IPS-NIHi7 (cell line): Measurements from ENCODE around the gene BEX5.
"Not testable (repeated sequence)": the region's sequence is repeated elsewhere in the genome, so short reads cannot be mapped to it uniquely, and the experiment has no call there.

ENCODE experiments used
- DNase-seq: peaks from one replicate; pipeline ENCODE4 v3.0.0; 2012; ENCODE audit warnings: mixed read lengths; ENCODE audit errors: extremely low spot score

The BEX5 gene

DNA sequence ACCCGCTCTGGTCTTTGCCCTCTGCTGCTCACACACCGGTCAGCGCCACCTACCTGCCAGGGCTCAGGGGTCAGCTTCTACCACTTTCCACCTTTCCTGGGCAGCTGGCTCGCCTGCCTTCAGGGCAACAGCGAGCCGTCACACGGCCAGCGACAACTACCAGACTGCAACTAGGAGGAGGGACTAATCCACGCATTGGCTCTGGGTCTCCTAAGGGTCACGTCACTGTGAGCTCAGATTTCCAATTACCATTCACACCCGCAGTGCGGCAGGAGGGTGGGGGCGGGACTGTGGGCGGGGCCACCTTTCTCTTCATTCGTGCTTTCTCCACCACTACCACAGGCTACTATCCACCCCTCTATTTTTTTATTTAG is at the start of gene BEX5:
TSS of gene BEX5 (minus strand) at position 172 of the 374 bp plus-strand sequence. CDS start 1,712 bp downstream, outside the sequence.
- DNase-seq = peak; percentile 21

DNA sequence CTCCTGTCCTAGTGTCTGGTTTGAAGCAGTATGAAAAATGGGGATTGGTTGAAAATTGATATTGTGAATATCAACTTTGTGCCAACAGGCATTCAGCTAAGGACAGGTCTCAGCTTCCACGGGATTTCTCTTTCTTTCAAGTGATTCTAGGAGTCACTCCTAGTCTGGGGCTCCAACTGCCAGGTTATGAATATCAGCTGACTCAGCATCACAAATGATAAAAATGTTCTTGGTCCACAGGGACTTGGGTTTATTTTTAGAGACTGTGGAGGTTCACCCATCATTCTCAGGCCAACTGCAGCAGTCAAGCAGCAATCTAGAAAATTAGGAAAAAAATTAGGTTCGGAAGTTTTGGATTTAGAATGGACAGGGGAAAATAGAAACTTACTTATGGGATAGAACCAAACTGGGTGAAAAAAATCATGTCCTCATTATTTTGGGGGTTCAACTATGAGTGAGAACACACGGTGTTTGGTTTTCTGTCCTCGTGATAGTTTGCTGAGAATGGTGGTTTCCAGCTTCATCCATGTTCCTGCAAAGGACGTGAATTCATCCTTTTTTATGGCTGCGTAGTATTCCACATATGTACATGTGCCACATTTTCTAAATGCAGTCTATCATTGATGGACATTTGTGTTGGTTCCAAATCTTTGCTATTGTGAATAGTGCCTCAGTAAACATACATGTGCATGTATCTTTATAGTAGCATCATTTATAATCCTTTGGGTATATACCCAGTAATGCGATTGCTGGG is 30.4 kb upstream of the BEX5 start:
- DNase-seq = no peak

DNA sequence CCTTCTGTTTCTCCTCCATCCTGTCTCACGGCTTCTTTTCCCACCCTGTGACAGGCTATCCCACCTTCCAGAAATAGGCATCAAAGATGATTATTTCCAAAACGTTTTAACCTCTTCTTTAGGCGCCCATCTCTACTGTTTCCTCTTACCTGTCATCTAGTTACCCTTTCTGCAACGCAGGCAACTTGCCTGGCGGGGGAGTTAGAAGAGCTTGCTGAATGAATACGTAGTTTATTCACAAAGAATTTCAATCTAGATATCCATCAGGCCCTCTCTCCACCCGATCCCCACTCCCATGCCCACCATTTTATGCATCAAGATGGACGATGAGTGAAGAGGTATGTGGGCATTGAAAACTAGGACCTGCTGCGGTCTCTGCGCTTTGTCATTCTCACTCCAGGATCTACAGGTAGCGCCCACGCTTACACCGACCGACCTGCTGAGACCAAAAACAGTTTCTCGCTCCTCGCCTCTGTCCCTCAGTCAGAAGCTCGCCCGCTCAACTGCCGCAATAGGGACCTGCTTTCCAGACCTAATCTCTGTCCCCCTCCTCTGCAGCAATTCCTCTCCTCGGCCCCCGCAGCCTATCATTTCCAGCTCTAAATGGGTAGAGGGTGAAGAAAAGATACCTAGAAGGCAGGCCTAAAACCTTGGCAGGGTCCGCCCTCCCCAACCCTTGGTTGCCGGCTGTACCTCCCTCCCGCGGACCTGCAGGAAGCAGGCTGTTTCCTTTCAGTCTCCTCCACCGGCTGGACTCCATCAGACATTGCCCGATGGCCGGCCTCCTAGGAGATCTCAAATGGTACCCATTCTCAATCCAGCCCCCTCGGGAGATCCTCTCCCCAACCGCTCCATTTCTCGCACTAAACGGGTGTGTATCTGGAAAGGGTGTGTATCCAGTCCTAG is 624 bp downstream of the BEX5 start:
- no peak for DNase-seq

DNA sequence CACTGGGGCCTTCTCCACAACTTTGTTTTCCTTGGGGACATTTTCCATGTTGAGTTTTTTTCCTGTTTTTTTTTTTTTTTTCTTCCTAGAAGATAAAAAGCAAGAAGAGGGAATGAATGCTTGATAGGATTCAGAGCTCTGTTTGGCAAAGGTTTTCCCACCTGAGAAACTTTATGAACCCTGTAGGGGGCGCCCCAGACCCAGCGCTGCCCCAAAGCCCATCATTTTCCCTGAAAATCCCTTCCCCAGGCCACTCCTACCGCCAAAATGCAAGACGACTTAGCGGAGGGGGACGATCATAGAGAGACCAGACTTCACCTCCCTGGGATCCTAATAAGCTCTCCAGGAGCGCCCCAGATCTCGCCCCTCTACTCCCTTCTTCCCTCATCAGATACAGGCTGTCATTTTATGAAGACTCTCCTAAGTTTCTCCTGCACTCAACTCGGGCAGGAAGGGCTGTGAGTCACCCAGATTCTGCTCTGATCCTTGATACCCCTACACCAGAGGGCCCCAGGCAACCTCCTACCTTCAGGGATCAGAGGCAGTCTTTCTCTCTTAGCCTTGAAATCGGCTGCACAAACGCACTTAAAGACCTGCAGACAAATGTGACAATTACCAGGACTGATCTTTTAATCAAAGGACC is 1.4 kb downstream of the BEX5 start:
- peak; percentile 19 for DNase-seq

DNA sequence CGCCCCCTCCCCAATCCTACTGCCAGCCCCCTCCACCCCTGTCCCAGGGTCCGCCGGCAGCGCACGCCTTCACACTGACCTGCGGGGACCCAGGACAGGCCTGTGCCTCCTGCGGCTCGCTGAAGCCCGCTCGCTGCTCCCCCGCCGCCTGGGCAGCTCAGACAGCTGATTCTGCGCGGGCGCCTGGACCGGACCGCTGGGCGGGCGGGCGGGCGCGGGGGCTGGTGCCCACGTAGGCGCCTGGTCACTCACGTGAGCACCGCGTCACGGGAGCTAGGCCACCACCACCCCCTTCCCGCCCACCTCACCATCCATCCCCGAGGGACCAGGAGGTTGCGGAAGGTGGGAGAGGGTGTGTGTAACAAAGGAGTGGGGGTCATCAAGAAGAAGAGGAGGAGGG is 13.5 kb downstream of the BEX5 start, which contains the start of gene TCEAL6:
TSS of gene TCEAL6 (minus strand) at position 208 of the 400 bp plus-strand sequence.
- not testable (repeated sequence) for DNase-seq

DNA sequence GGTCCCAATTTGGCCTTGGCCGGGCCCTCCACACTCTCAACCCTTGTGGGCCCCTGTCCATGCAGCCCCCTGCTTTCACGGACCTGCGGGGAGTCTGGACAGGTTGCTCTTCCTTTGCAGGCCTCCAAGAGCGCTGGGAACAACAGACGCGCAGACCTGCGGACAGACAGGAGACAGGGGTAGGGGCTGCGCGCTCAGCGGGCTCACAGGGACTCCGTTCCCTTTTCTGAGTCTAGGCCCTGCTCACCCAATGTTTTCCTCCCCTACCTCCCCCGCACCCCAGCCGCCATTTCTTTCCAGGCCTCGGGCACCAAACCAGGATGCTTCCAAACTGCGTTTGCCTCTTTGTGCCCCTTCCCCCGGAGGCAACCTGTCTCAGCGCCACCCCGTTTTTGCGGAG is 14.1 kb downstream of the BEX5 start:
- DNase-seq = not testable (repeated sequence)

DNA sequence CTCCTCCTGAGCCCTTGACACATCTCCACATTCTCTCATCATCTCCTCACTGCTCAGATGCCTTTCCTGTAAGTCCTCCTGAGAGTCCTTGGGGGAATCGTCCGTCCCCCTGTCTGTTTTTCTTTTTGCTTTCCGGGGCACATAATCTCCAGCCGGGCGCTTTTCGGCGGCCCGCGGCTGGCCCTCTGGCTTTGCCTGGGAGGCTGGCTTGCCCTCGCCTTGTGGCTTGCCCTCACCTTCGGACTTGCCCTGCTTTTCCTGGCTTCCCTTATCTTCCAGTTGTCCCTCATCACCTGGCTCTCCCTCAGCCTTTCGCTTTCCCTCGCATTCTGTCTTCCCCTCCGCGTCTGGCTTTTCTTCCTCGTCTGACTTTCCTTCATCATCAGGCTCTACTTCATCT is 14.9 kb downstream of the BEX5 start:
- DNase-seq = not testable (repeated sequence)

DNA sequence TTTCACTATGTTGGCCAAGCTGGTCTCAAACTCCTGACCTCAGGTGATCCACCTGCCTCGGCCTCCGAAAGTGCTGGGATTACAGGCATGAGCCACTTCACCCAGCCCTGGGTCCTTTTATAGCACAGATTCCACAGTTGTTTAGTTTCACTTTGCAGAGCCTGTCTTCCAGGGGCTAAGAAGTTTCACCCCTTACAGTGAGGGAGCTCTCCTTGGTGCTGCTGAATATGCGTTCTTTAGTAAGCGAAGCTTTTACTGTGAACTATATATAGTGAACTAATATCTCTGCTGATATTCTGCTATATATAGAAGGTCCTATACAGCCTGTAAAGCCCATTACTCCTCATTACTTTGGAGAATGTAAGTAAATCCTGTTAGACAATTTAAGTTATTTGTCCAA is 17.7 kb downstream of the BEX5 start:
- DNase-seq = no peak

DNA sequence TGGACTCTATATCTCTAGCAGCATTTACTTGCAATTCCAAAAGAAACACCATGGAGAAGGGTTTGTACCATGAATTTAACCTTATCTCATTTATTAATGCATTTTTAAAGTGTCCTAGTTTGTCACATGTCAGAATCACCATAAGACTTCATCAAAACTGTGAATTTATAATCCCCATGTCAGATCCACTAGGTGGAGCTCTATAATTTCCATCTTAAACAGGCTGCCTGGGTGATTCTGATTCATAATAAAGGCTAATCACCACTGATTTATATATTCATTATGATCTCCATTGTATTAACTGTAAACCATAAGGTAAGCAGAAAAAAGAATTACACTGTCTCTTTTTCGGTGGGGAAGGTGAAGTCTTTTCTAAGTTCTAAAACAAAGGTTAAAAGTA is 26.3 kb downstream of the BEX5 start:
- DNase-seq = no peak

DNA sequence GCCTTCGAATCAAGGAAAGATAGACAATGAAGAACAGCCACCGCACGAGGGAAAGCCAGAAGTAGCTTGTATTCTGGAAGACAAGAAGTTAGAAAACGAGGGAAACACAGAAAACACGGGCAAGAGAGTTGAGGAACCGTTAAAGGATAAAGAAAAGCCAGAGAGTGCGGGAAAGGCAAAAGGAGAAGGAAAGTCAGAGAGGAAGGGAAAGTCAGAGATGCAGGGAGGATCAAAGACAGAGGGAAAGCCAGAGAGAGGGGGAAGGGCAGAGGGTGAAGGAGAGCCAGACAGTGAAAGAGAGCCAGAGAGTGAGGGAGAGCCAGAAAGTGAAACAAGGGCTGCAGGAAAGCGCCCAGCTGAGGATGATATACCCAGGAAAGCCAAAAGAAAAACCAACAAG is 28.9 kb downstream of the BEX5 start:
- no peak for DNase-seq

DNA sequence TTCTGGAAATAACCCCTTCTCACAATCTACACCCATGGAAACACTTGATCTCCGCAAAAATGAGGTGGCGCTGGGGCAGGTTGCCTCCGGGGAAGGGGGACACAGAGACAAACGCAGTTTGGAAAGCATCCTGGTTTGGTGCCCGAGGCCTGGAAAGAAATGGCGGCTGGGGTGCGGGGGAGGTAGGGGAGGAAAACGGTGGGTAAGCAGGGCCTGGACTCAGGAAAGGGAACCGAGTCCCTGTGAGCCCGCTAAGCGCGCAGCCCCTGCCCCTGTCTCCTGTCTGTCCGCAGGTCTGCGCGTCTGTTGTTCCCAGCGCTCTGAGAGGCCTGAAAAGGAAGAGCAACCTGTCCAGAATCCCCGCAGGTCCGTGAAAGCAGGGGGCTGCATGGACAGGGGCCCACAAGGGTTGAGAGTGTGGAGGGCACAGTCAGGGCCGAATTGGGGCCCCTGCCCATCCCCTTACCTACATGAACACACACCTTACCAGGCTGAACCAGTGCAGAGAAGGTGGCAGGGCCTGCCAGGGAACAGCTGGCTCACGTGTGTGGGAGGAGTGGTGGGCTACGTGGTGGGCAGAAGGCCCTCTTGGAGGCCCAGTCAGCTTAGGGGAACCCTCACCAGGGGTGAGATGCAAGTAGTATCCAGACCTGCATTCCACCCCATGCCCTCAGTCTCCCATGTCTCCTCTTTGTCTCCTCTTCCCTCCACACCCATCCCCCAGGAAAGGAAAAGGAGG is 29.5 kb downstream of the BEX5 start:
- not testable (repeated sequence) for DNase-seq

DNA sequence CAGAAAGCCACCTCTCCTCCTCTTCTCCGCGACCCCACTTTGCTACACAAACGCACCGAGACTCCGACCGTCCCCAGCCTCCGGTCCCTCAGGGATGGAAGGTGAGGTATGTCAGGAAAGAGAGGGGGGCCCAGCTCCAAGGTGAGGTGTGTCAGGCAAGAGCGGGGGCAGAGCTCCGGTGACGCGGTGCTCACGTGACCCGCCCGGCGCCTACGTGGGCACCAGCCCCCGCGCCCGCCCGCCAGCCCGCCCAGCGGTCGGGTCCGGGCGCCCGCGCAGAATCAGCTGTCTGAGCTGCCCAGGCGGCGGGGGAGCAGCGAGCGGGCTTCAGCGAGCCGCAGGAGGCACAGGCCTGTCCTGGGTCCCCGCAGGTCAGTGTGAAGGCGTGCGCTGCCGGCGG is 30.3 kb downstream of the BEX5 start, which contains the start of gene TCEAL2:
TSS of gene TCEAL2 (plus strand) at position 244 of the 400 bp plus-strand sequence. CDS start 1,152 bp downstream, outside the sequence.
- DNase-seq = peak; percentile 43

DNA sequence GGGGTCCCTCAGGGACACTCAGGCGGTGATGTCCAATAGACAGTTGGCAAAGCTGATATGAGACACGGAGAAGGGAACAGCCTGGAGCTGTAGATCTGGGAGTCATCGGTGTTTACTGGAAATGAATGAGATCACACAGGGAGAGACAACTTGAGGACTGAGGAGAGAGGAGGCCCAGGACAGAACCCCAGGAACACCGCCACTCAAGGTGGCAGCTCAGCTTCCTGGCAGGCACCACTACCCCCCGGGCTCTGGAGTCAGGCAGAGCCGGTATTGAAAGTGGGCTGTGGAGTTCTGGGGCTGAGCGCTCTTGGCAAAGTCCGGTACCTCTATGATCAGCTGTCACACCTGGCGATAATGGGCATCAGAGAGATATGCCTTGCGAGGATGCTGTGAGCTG is 30.8 kb downstream of the BEX5 start:
- not testable (repeated sequence) for DNase-seq

DNA sequence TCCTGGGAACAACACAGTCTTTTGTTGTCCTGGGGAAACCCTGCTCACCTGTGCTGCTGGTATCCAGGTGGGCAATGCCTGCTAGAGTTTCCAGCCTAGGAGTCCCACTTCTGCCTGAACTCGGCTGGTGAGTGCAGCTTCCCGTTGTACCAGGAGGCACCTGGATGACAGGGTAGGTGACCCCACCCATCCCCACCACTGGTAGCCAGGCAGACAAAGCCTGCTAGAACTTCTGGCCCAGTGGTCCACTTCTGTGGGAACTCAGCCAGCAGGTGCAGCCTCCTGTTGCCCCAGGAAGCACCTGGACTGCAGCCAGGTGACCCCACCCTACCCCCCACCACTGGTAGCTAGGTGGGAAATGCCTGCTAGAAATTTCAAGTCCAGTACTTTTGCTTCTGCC is 40.0 kb downstream of the BEX5 start:
- no peak for DNase-seq

DNA sequence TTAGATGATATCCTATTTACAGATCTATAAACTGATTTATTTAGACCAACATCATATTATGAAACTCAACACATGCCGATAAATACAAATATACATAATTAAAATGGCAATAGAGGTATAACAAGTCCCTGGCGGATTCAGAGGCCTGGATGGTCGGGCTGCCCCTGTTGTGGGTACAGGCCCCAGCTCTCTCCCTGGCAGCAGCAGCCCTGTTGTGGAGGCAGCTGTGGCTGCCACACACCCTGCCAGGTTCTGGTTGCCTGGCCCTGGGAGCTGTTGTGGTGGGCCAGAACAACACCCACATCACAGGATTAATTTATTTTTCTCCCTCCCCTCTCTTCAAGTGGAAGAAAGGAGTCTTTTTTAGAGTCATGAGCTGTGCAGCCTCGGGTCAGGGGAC is 42.4 kb downstream of the BEX5 start:
- no peak for DNase-seq
